Measurements from ENCODE around the gene MAPK12. TPM values are rescaled to one million over a fixed set of nuclear protein-coding genes. Genes with fewer than 3 reads are reported as not detected.
A peak's percentile ranks its signal among the peaks of the same experiment; 100 is the strongest.

The MAPK12 gene
- total and polyA plus RNA-seq, 9 donors: 0.87 to 35.3 (median 23.3) TPM

DNA sequence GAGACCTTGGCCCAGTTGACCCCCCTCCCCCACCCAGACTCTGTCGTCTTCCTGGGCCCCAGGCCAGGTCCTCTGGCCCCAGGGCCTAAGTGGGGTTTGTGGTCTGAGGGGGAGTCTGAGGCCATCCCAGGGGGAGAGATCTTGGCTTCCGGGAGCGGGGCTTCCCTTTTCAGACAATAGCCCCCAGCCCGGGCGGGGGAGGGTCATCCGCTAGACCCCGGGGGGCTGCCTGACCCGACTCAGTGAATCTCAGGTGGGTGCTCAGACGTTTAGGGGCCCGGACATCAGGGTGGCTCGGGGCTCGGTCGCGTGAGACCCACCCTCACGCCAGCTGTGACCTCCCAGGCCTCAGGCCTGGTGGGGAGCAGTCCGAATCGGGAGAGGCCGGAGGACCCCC is 8.1 kb upstream of the MAPK12 start:
- Histone ChIP-seq H3K27ac (peak overlapping the region; percentile 1 to 55), H3K27me3 (no peaks in the 10 kb centered on the region), H3K4me1 (ENCODE audit: insufficient read depth) (peaks cover 26% of the 10 kb centered on the region), H3K9me3 (no peaks in the 10 kb centered on the region), H3K36me3 (no peaks in the 10 kb centered on the region), H3K4me3 (peak overlapping the region; percentile 45)
- WGBS, 3 donors: 12 to 18% (median 14%) methylated on average over 11 to 18 of the region's 18 CpGs
- TF ChIP-seq EP300 (IDR thresholded peaks at IDR 0.05): no peak
- no peak for TF ChIP-seq CTCF (IDR thresholded peaks at IDR 0.05)
- no peak for TF ChIP-seq POLR2A (IDR thresholded peaks at IDR 0.05)
- peak in 2 of 5 donors; percentile 60 to 71 for DNase-seq
- intact Hi-C loops (cut with DNase I): loop anchor here in 2 of 4 donors (5.0 kb wide), 1 partner anchor 68 kb away; no protein-coding TSS in a partner anchor

DNA sequence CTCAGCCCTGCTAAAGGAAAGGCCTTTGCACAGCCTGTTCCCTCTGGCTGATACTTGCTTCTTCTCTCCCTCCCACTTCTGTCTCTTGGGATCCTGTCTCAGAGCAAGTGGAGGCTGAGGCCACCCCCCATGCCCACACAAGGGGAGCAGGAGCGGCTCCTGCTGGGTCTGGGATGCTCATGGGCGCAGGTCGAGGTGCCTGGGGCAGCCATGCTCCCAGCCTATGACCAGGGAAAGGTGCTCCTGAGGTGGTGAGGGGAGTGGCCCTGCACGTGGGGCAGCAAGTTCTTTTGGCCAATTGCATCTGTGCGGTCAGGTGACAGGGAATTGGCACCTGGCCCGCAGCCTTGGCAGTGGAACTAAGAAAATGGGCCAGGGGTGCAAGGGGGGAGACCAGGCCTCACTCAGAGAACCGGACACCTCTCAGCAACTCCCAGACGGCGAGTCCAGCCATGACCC is 7.2 kb upstream of the MAPK12 start:
- Histone ChIP-seq H3K27ac (peak overlapping the region in 1 of 2 donors; percentile 55), H3K9me3 (no peaks in the 10 kb centered on the region), H3K36me3 (no peaks in the 10 kb centered on the region), H3K4me1 (ENCODE audit: insufficient read depth) (peaks cover 26% of the 10 kb centered on the region), H3K27me3 (no peaks in the 10 kb centered on the region), H3K4me3 (no peak overlapping the region)
- WGBS, 3 donors: 21 to 31% (median 29%) methylated on average over 9 of the region's 9 CpGs
- no peak for TF ChIP-seq CTCF (IDR thresholded peaks at IDR 0.05)
- TF ChIP-seq EP300 (IDR thresholded peaks at IDR 0.05): no peak
- intact Hi-C loops (cut with DNase I): loop anchor here in 2 of 4 donors (5.0 kb wide), 1 partner anchor 69 kb away; no protein-coding TSS in a partner anchor
- DNase-seq: peak; percentile 62 to 85 (median 72)

GRCh38 chr22:50267591-50268390 is 6.3 kb upstream of the MAPK12 start:
- H3K9me3 ChIP-seq: no peaks in the 10 kb centered on the region
- intact Hi-C loops (cut with DNase I): loop anchor here in 2 of 4 donors (5.0 kb wide), 1 partner anchor 70 kb away; no protein-coding TSS in a partner anchor
- peak overlapping the region in 1 of 2 donors; percentile 55 for H3K27ac ChIP-seq
- H3K4me1 ChIP-seq (ENCODE audit: insufficient read depth): peaks cover 26% of the 10 kb centered on the region
- 7 to 29% (median 22%) methylated on average over 43 to 75 of the region's 75 CpGs for WGBS, 3 donors
- peak overlapping the region; percentile 2 for H3K4me3 ChIP-seq
- TF ChIP-seq POLR2A (IDR thresholded peaks at IDR 0.05) (no peak), EP300 (IDR thresholded peaks at IDR 0.05) (no peak), CTCF (IDR thresholded peaks at IDR 0.05) (peak in 1 of 3 donors; percentile 16)
- no peaks in the 10 kb centered on the region for H3K36me3 ChIP-seq
- peak; percentile 77 to 86 (median 85) for DNase-seq
- no peaks in the 10 kb centered on the region for H3K27me3 ChIP-seq

DNA sequence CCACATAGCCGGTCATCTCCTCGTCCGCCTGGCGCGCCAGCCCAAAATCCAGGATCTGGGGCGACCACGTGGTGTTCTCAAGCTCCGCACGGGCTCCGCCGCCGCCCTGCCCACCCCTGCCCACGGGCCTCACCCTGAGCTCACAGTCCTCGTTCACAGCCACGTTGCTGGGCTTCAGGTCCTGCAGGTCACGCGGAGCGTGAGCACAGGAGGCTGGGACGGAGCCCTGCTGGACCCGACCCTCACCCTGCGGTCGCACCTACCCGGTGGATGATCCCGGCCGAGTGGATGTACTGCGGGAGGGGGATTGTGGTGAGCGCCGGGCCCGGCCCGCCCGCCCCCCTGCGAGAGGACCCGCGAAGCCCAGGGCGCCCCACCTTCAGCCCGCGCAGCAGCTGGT is 5.5 kb upstream of the MAPK12 start:
- WGBS, 3 donors: 52 to 82% (median 71%) methylated on average over 20 to 37 of the region's 37 CpGs
- intact Hi-C loops (cut with DNase I): loop anchor here in 2 of 4 donors (5.0 kb wide), 1 partner anchor 70 kb away; no protein-coding TSS in a partner anchor
- peak overlapping the region in 1 of 2 donors; percentile 40 for H3K27ac ChIP-seq
- H3K4me1 ChIP-seq (ENCODE audit: insufficient read depth): peaks cover 26% of the 10 kb centered on the region
- no peak overlapping the region for H3K4me3 ChIP-seq
- H3K9me3 ChIP-seq: no peaks in the 10 kb centered on the region
- no peaks in the 10 kb centered on the region for H3K36me3 ChIP-seq
- TF ChIP-seq POLR2A (IDR thresholded peaks at IDR 0.05) (no peak), EP300 (IDR thresholded peaks at IDR 0.05) (no peak), CTCF (IDR thresholded peaks at IDR 0.05) (no peak)
- DNase-seq: no peak
- no peaks in the 10 kb centered on the region for H3K27me3 ChIP-seq
